ENCODE measurements around the gene CLEC18A. TPM values are rescaled to one million over a fixed set of nuclear protein-coding genes. Genes with fewer than 3 reads are reported as not detected.

Gene CLEC18A
- total and polyA plus RNA-seq, 4 experiments from 2014 or later: 0.37 to 7.5 (median 7.2) TPM; not detected in 1

- H3K4me1 Mint-ChIP-seq: peaks cover 0 to 4% (median 0%) of the 10 kb centered on the region in 4 donors
- no peak overlapping the region for H3K4me3 Mint-ChIP-seq
- POLR2A ChIA-PET (ENCODE audit: partially characterized antibody): no interaction called here
- no peak overlapping the region for H3K4me3 ChIP-seq (ENCODE audit: low read length in 2 of 2)
- no peaks in the 10 kb centered on the region for H3K9me3 Mint-ChIP-seq
- H3K4me1 ChIP-seq (ENCODE audit: insufficient read depth, low read length): no peaks in the 10 kb centered on the region
- peaks cover 55 to 75% of the 10 kb centered on the region in 2 donors for H3K36me3 Mint-ChIP-seq
- peak in 4 of 5 donors; percentile 32 to 47 (median 40) for DNase-seq
- no peaks in the 10 kb centered on the region for H3K27me3 Mint-ChIP-seq
- no peaks in the 10 kb centered on the region for H3K9me3 ChIP-seq (ENCODE audit: control insufficient read depth in 1 of 2, low read length in 2 of 2)
- H3K27ac Mint-ChIP-seq: peak overlapping the region in 1 of 7 donors; percentile 63
- CTCF ChIA-PET (ENCODE audit: partially characterized antibody): interaction anchor here (0.6 to 5.0 kb wide), 28 partner anchors 9 to 724 kb away, joined by 3 to 23 read pairs (median 3); partner anchors contain the start of gene NOB1
- peaks cover 53% of the 10 kb centered on the region for H3K36me3 ChIP-seq (ENCODE audit: insufficient read depth, low read length)
- H3K27me3 ChIP-seq (ENCODE audit: insufficient read depth, low read length): no peaks in the 10 kb centered on the region
- intact Hi-C loops (cut with micrococcal nuclease): loop anchor here (1.0 kb wide), 1 partner anchor 134 kb away; no protein-coding TSS in a partner anchor
- no peak overlapping the region for H3K27ac ChIP-seq (ENCODE audit: low read depth, low read length)
These were observed 20.9 kb upstream of the CLEC18A start for GRCh38 chr16:69930117-69930776.

- DNase-seq: no peak
- Mint-ChIP-seq H3K27ac (no peak overlapping the region), H3K27me3 (no peaks in the 10 kb centered on the region), H3K36me3 (peaks cover 51 to 75% of the 10 kb centered on the region in 2 donors), H3K4me3 (no peak overlapping the region), H3K4me1 (no peaks in the 10 kb centered on the region), H3K9me3 (no peaks in the 10 kb centered on the region)
- Histone ChIP-seq H3K27me3 (ENCODE audit: insufficient read depth, low read length) (no peaks in the 10 kb centered on the region), H3K4me1 (ENCODE audit: insufficient read depth, low read length) (no peaks in the 10 kb centered on the region), H3K27ac (ENCODE audit: low read depth, low read length) (no peak overlapping the region), H3K36me3 (ENCODE audit: insufficient read depth, low read length) (peaks cover 56% of the 10 kb centered on the region), H3K4me3 (ENCODE audit: low read length in 2 of 2) (no peak overlapping the region), H3K9me3 (ENCODE audit: control insufficient read depth in 1 of 2, low read length in 2 of 2) (no peaks in the 10 kb centered on the region)
- CTCF ChIA-PET (ENCODE audit: partially characterized antibody): interaction anchor here (1.2 to 5.0 kb wide), 3 partner anchors 15 to 46 kb away, joined by 4 to 23 read pairs (median 17); no protein-coding TSS in a partner anchor
- POLR2A ChIA-PET (ENCODE audit: partially characterized antibody): no interaction called here
- intact Hi-C loops (cut with micrococcal nuclease): no loop called here
These were observed 19.5 kb upstream of the CLEC18A start for GRCh38 chr16:69931631-69932030.

GRCh38 chr16:69932228-69932627, 18.9 kb upstream of the CLEC18A start:
- no peaks in the 10 kb centered on the region for H3K4me1 ChIP-seq (ENCODE audit: insufficient read depth, low read length)
- Mint-ChIP-seq H3K27me3 (no peaks in the 10 kb centered on the region), H3K9me3 (no peaks in the 10 kb centered on the region), H3K4me3 (no peak overlapping the region), H3K36me3 (peaks cover 55 to 77% of the 10 kb centered on the region in 2 donors), H3K27ac (no peak overlapping the region), H3K4me1 (no peaks in the 10 kb centered on the region)
- ChIA-PET CTCF (ENCODE audit: partially characterized antibody) (interaction anchor here (5.0 kb wide), 1 partner anchor 15 kb away, joined by 23 read pairs; no protein-coding TSS in a partner anchor), POLR2A (ENCODE audit: partially characterized antibody) (no interaction called here)
- no peaks in the 10 kb centered on the region for H3K27me3 ChIP-seq (ENCODE audit: insufficient read depth, low read length)
- no peak overlapping the region for H3K27ac ChIP-seq (ENCODE audit: low read depth, low read length)
- peaks cover 61% of the 10 kb centered on the region for H3K36me3 ChIP-seq (ENCODE audit: insufficient read depth, low read length)
- no peak overlapping the region for H3K4me3 ChIP-seq (ENCODE audit: low read length in 2 of 2)
- no peak for DNase-seq
- no peaks in the 10 kb centered on the region for H3K9me3 ChIP-seq (ENCODE audit: control insufficient read depth in 1 of 2, low read length in 2 of 2)
- intact Hi-C loops (cut with micrococcal nuclease): no loop called here

- H3K4me1 ChIP-seq (ENCODE audit: insufficient read depth, low read length): no peaks in the 10 kb centered on the region
- H3K4me1 Mint-ChIP-seq: no peaks in the 10 kb centered on the region
- intact Hi-C loops (cut with micrococcal nuclease): no loop called here
- no peak for DNase-seq
- H3K36me3 Mint-ChIP-seq: peaks cover 59 to 82% of the 10 kb centered on the region in 2 donors
- no peaks in the 10 kb centered on the region for H3K9me3 ChIP-seq (ENCODE audit: control insufficient read depth in 1 of 2, low read length in 2 of 2)
- ChIA-PET POLR2A (ENCODE audit: partially characterized antibody) (no interaction called here), CTCF (ENCODE audit: partially characterized antibody) (no interaction called here)
- H3K4me3 ChIP-seq (ENCODE audit: low read length in 2 of 2): no peak overlapping the region
- H3K4me3 Mint-ChIP-seq: no peak overlapping the region
- H3K36me3 ChIP-seq (ENCODE audit: insufficient read depth, low read length): peaks cover 67% of the 10 kb centered on the region
- H3K27ac ChIP-seq (ENCODE audit: low read depth, low read length): no peak overlapping the region
- peak overlapping the region in 1 of 7 donors; percentile 35 for H3K27ac Mint-ChIP-seq
- no peaks in the 10 kb centered on the region for H3K9me3 Mint-ChIP-seq
- no peaks in the 10 kb centered on the region for H3K27me3 Mint-ChIP-seq
- no peaks in the 10 kb centered on the region for H3K27me3 ChIP-seq (ENCODE audit: insufficient read depth, low read length)
These were observed 18.3 kb upstream of the CLEC18A start for GRCh38 chr16:69932691-69933392.

GRCh38 chr16:69934044-69934443, 17.1 kb upstream of the CLEC18A start:
- CTCF ChIA-PET (ENCODE audit: partially characterized antibody): no interaction called here
- POLR2A ChIA-PET (ENCODE audit: partially characterized antibody): no interaction called here
- Histone ChIP-seq H3K9me3 (ENCODE audit: control insufficient read depth in 1 of 2, low read length in 2 of 2) (no peaks in the 10 kb centered on the region), H3K36me3 (ENCODE audit: insufficient read depth, low read length) (peaks cover 78% of the 10 kb centered on the region), H3K27ac (ENCODE audit: low read depth, low read length) (no peak overlapping the region), H3K4me1 (ENCODE audit: insufficient read depth, low read length) (no peaks in the 10 kb centered on the region), H3K27me3 (ENCODE audit: insufficient read depth, low read length) (no peaks in the 10 kb centered on the region), H3K4me3 (ENCODE audit: low read length in 2 of 2) (no peak overlapping the region)
- no peaks in the 10 kb centered on the region for H3K9me3 Mint-ChIP-seq
- H3K27ac Mint-ChIP-seq: no peak overlapping the region
- H3K4me1 Mint-ChIP-seq: no peaks in the 10 kb centered on the region
- intact Hi-C loops (cut with micrococcal nuclease): no loop called here
- no peak for DNase-seq
- no peaks in the 10 kb centered on the region for H3K27me3 Mint-ChIP-seq
- H3K4me3 Mint-ChIP-seq: no peak overlapping the region
- peaks cover 59 to 85% of the 10 kb centered on the region in 2 donors for H3K36me3 Mint-ChIP-seq

- no peaks in the 10 kb centered on the region for H3K4me1 Mint-ChIP-seq
These were observed 16.4 kb upstream of the CLEC18A start for GRCh38 chr16:69934751-69935150.

GRCh38 chr16:69935278-69935711, 15.8 kb upstream of the CLEC18A start:
- Histone ChIP-seq H3K36me3 (ENCODE audit: insufficient read depth, low read length) (peaks cover 87% of the 10 kb centered on the region), H3K27ac (ENCODE audit: low read depth, low read length) (no peak overlapping the region), H3K9me3 (ENCODE audit: control insufficient read depth in 1 of 2, low read length in 2 of 2) (no peaks in the 10 kb centered on the region), H3K27me3 (ENCODE audit: insufficient read depth, low read length) (no peaks in the 10 kb centered on the region), H3K4me3 (ENCODE audit: low read length in 2 of 2) (no peak overlapping the region), H3K4me1 (ENCODE audit: insufficient read depth, low read length) (no peaks in the 10 kb centered on the region)
- intact Hi-C loops (cut with micrococcal nuclease): no loop called here
- H3K36me3 Mint-ChIP-seq: peaks cover 59 to 86% of the 10 kb centered on the region in 2 donors
- H3K4me3 Mint-ChIP-seq: no peak overlapping the region
- H3K27ac Mint-ChIP-seq: no peak overlapping the region
- no peaks in the 10 kb centered on the region for H3K9me3 Mint-ChIP-seq
- no peak for DNase-seq
- no peaks in the 10 kb centered on the region for H3K4me1 Mint-ChIP-seq
- ChIA-PET POLR2A (ENCODE audit: partially characterized antibody) (no interaction called here), CTCF (ENCODE audit: partially characterized antibody) (interaction anchor here (0.9 kb wide), 1 partner anchor 7 kb away, joined by 3 read pairs; no protein-coding TSS in a partner anchor)
- H3K27me3 Mint-ChIP-seq: no peaks in the 10 kb centered on the region

More at GRCh38 chr16:69934751-69935150, 16.4 kb upstream of the CLEC18A start:
- Histone ChIP-seq H3K9me3 (ENCODE audit: control insufficient read depth in 1 of 2, low read length in 2 of 2) (no peaks in the 10 kb centered on the region), H3K4me3 (ENCODE audit: low read length in 2 of 2) (no peak overlapping the region), H3K4me1 (ENCODE audit: insufficient read depth, low read length) (no peaks in the 10 kb centered on the region), H3K27me3 (ENCODE audit: insufficient read depth, low read length) (no peaks in the 10 kb centered on the region), H3K36me3 (ENCODE audit: insufficient read depth, low read length) (peaks cover 85% of the 10 kb centered on the region), H3K27ac (ENCODE audit: low read depth, low read length) (no peak overlapping the region)
- H3K27me3 Mint-ChIP-seq: no peaks in the 10 kb centered on the region
- H3K36me3 Mint-ChIP-seq: peaks cover 59 to 87% of the 10 kb centered on the region in 2 donors
- ChIA-PET CTCF (ENCODE audit: partially characterized antibody) (no interaction called here), POLR2A (ENCODE audit: partially characterized antibody) (no interaction called here)
- intact Hi-C loops (cut with micrococcal nuclease): no loop called here
- H3K4me3 Mint-ChIP-seq: no peak overlapping the region
- no peaks in the 10 kb centered on the region for H3K9me3 Mint-ChIP-seq
- H3K27ac Mint-ChIP-seq: no peak overlapping the region
- DNase-seq: no peak
